ENCODE data around the gene CIDEB. TPM values are rescaled to one million over a fixed set of nuclear protein-coding genes. Genes with fewer than 3 reads are reported as not detected.

CIDEB gene
- total and polyA plus RNA-seq, 10 of the 15 experiments (the other 5 are each of a cell fraction or from before 2014, with no cell fraction given) = 0.34 to 6.3 (median 3.2) TPM

GRCh38 chr14:24307575-24308341 is at the start of gene CIDEB (continued):
- no peak for TF ChIP-seq USF1 (IDR thresholded peaks at IDR 0.05; ENCODE audit: borderline replicate concordance, extremely low read length, insufficient read depth, low read depth, low read length)
- TF ChIP-seq E2F4 (IDR thresholded peaks at IDR 0.05; ENCODE audit: low read depth, low read length) = no peak
- peak; percentile 41; the same call in 1 of the 2 replicates for TF ChIP-seq CREB1 (IDR thresholded peaks at IDR 0.05; ENCODE audit: low read depth)
- no peak for TF ChIP-seq NR2C2 (IDR thresholded peaks at IDR 0.05; ENCODE audit: borderline replicate concordance, control insufficient read depth, insufficient read length, low read depth)
- no peak for TF ChIP-seq PAX5 (IDR thresholded peaks at IDR 0.05; ENCODE audit: borderline replicate concordance, low read depth, low read length)
- peak; percentile 82 to 95 (median 92) for TF ChIP-seq CTCF (IDR thresholded peaks at IDR 0.05 in 2 of 3, conservative IDR thresholded peaks at IDR 0.05 in 1 of 3; ENCODE audit: control insufficient read depth in 2 of 3, extremely low read depth in 1 of 3, insufficient read depth in 1 of 3, low read depth in 3 of 3, low read length in 3 of 3)
- TF ChIP-seq YBX1 (IDR thresholded peaks at IDR 0.05) = no peak
- no peak for TF ChIP-seq KAT2A (conservative IDR thresholded peaks at IDR 0.05; ENCODE audit: control insufficient read depth, low read depth, low read length)
- no peak for TF ChIP-seq CEBPZ (IDR thresholded peaks at IDR 0.05; ENCODE audit: low read depth, low read length)
- no peak for TF ChIP-seq NR2F1 (conservative IDR thresholded peaks at IDR 0.05)
- no peak for TF ChIP-seq KDM1A (IDR thresholded peaks at IDR 0.05; ENCODE audit: borderline replicate concordance)
- no peak for TF ChIP-seq CHD1 (IDR thresholded peaks at IDR 0.05; ENCODE audit: low read depth, low read length)
- TF ChIP-seq FOXM1 (IDR thresholded peaks at IDR 0.05; ENCODE audit: low read depth, low read length) = no peak
- peak; percentile 54; the same call in 1 of the 2 replicates for TF ChIP-seq YY1 (IDR thresholded peaks at IDR 0.05; ENCODE audit: low read depth, low read length)
- no peak for TF ChIP-seq BCLAF1 (IDR thresholded peaks at IDR 0.05)
- no peak for TF ChIP-seq NKRF (conservative IDR thresholded peaks at IDR 0.05)
